ENCODE data around the gene TRAF6.

- TF ChIP-seq CTCF (IDR thresholded peaks at IDR 0.05): no peak
- TF ChIP-seq POLR2A (IDR thresholded peaks at IDR 0.05): no peak
Observed at GRCh38 chr11:36443661-36444060, 66.4 kb downstream of the TRAF6 start.

Measured in lower leg skin (tissue), 3 donors.